Measurements from ENCODE around the gene BPNT1.
A peak's percentile ranks its signal among the peaks of the same experiment; 100 is the strongest.
"Not testable (repeated sequence)": the region's sequence is repeated elsewhere in the genome, so short reads cannot be mapped to it uniquely, and the experiment has no call there.

BPNT1 gene

DNA sequence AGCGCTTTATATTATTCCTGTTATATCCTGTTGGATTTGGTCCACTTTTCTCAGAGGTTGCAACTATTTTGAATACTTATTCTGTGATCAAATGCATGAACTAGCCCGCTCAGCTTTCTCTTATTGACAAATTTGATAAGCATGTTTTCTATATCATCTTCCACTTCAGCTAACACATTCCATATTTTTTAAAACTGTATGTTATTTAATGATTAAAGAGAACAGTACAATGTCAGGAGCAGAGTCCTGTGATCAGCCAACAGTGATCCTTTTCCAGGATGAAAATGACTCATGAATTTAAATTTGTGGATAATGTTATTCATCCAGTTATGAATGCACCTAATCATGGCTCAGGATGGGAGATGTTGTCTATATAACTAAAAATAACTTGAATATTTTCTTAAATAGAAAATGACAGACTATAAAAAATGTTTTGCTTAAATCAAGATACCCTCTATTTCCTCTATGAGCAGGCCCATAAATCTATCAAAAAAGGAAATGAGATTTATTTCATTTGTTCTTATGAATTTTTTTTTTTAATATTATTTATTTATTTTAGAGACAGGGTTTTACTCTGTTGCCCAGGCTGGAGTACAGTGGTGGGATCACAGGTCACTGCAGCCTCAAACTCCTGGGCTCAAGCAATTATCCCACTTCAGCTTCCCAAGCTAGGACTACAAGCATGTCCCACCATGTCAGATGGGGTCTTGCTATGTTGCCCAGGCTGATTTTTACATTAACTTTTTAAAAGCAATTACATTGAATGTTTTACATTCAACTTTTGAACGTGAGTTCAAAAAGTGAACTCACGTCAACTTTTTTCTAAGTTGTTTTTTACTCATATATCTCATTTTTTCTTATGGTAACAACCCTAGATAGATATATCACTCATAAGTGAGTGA lies 12.5 kb downstream of the BPNT1 start:
- no peak for DNase-seq

DNA sequence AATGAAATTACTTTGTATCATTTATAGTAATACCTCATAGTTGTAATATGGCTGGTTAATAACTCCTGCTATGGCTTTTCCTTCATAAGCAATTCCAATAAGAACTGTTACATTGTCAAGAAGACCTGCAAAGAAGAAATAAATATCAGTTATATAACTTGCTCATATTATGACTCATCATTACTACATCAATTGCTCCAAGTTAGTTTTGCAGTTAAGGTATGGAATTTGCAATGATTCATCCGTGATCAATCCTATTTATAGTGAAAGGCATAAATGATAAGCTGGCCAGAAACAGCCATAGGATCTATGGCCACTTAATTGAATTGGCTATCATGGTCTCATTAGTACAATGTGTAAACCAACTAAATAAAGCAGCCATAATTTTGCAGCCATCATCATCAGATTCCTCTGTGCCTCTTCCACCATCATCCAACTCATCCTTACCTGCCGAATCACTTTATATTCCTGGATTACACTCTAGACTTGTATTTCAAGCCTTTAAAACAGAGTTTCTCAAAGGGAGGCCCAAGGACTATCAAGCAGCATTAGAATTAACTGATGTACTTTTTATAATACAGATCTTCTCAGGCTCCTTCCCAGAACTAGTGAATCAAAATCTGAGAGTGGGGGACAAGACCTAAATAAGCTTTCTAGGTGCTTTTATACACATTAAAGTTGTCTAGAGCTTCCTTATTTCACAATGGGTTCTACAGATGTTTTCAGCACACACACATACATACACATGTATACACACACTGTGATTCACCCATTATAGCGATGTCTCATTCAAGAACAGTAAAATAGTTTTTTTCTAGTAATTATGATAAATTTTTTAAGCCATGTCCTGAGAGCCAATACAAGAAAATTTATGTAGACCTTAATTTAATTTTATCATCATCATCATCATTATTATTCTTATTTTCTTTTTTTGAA lies 22.1 kb downstream of the BPNT1 start:
- no peak for DNase-seq

DNA sequence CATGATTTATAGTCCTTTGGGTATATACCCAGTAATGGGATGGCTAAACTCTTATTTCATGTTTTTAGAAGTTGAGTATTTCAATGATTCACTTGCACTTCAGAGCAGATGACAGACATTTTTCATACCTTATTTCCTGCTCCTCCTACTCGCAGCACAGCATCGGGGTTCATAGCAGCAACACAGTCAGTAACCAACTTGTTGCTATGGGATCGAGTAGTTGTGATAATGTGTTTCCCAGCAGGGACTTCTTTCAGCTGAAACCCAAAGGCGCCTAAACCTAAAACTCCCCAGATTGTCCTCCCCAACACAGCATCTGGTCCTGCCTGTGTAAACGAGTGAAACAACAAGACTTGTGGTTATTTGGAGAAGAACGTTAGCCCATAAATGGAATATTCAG lies 27.0 kb downstream of the BPNT1 start:
- no peak for DNase-seq

DNA sequence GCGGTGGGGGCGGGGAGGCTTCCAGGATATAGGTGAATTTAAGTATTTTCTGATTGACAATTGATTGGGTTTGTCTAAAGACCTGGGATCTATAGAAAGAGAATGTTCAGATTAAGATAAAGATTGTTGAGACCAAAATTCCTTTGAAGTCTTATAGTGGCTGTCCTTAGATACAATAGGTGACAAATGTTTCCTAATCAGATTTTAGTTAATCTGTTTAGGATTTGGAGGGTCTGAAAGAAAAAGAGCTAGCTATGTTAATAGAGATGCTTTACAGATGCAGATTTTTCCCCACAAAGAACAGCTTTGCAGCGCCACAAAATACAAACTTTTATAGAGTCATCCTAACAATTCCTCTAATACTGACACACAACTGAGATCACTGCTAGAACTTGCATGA lies 28.7 kb downstream of the BPNT1 start:
- DNase-seq = no peak

DNA sequence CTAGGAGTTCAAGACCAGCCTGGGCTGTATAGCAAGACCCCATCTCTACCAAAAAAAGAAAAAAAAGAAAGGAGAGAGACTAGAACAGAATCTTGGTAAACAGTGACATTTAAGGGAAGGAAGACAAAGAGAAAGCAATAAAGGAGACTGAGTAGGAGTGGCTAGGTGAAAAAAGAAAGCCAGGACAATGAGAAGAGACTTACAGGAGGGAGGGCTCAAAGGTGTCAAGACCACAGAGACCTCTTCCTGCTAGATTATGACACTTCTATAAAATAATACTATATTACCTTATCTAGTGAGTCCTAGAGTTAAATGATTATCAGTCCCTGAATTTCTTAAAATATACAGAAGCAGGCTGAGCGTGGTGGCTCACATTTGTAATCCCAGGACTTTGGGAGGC lies 33.2 kb downstream of the BPNT1 start:
- DNase-seq = no peak

DNA sequence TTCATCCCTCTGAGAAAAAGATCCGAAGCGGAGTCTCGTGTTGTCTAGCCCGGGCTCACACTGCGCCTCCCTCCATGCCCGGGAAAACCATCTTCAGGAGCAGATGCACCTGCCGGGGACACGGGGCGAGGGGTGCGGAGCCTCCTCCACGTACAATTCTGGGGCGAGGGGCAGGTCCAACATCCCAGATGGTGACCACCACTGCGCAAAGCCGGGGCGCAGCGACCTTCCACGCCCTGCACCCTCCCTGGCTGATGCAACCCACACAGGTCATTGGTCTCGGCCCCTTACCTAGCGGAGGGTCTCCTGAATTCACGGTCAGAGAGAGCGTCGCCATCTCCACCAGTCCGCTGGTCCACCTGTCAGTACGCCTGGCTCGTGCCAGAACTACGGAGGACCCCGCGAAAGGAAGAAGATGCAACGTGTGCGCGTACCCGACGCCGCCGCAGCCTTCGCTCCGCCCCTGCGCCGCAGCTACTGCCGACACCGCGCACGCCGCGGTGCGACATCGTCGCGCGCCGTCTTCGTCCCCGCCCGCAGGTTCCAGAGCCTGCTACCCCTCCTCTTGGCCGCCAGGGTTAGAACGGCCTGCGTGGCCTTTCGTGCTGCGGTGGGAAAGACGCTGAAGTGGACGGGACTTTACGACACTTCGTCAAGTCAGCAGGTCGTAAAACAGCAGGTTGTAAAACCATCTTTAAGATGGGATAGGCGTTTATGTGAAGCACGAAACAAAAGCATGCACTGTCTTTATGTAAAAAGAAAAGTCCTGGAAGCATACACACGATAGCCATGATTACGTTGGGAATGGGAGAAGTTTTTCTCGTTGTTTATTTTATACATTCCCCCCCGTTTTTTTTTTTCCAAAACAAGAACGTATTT lies 43.3 kb downstream of the BPNT1 start, which contains the start of gene EPRS1:
Gene EPRS1, minus strand, starts transcription at position 454 of the 879 bp plus-strand sequence. Its CDS starts 117 bp downstream, at position 337.
- DNase-seq = peak; percentile 89

DNA sequence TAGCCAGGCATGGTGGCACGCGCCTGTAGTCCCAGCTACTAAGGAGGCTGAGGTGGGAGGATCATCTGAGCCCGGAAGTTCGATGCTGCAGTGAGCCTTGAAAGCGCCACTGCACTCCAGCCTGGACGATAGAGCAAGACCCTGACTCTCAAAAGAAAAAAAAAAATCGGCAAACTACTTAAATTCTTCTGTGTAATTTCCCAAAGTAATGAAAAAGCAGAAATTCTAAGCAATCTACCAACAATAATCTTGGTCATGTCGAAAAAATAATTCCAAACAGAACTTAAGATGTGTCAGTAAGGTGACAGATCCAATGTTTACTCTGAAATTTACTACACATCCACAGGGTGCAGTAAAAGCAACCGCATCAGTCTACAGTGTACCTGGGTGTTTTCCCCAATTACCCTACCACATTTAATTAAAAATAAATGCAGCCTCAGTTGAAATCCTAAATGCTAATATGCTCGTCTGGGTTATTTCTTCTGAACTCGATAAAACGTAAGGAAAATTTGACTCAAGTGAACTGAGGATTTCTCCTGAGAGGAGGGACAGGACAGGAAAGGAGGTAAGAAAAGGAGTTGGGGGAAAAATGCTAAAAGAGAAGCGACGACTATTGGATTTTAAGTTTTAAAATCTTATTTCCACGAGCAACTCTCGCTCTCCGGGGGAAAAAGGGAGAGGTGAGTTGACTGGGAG lies 44.1 kb downstream of the BPNT1 start:
- DNase-seq = no peak

DNA sequence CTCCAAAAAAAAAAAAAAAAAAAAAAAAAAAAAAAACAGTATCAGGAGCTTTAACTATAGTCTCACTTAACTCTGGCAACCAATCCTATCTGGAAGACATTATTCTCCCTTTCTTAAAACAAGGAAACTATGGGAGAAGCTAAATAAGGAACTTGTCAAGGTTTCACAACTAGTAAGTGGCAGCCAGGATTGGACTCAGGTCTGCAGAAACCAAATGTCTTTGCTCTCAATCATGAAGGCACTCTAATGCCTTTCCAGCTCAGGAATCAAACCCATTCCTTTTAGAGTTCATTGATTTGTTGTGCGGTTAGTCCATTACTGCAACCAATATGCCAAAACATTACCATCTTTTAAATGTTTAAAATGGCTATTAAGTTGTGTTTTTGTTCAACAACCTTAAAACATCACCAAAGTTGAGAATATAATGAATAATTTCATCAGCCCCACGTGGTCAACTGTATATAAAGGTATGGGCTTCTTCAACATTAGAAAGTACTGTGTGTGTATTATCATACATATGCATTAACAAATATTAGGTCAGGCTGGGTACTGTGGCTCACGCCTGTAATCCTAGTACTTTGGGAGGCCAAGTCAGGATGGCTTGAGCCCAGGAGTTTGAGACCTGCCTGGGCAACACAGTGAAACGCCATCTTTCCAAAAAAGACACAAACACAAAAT lies 44.8 kb downstream of the BPNT1 start:
- DNase-seq = no peak

DNA sequence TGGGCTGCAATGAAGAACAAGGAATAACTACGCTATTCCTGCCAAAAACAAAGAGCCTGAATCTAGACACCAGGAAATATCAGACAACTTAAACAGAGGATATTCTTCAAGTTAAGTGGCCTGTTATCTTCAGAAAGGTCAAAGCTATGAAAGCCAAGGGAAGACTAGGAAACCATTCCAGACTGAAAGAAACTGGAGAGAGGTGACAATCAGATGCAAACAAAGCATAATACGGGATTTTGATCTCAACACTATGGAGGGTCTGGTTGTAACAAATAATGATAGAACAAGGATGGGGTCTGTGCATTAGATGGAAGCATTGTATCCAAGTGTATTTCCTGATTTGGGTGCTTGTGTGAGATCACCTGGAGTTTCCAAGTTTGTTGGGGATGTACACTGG lies 45.9 kb downstream of the BPNT1 start:
- DNase-seq = no peak

DNA sequence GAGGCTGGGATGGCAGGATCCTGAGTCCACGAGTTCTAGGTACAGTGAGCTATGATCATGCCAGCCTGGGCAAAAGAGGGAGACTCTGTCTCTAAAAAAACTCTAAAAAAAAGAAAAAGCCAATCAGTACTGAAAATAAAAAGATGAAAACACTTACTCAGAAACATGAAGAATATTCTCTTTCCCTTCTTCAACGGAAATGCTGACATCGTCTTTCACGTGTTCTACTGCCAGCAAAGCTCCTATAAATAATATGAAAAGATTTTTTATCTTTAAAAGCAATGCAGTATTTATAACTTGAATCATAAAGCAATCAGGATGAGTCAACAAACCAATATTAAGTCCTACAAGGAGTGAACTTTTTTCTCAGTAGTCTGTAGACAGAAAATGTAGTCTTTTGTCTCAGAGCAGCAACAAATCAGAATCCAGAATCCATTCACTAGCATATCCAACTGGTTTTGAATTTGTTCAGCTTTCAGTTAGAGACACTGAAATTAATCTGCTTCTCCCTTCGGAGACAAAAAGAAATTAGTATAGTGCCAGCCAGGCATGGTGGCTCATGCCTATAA lies 49.5 kb downstream of the BPNT1 start:
- DNase-seq = no peak

DNA sequence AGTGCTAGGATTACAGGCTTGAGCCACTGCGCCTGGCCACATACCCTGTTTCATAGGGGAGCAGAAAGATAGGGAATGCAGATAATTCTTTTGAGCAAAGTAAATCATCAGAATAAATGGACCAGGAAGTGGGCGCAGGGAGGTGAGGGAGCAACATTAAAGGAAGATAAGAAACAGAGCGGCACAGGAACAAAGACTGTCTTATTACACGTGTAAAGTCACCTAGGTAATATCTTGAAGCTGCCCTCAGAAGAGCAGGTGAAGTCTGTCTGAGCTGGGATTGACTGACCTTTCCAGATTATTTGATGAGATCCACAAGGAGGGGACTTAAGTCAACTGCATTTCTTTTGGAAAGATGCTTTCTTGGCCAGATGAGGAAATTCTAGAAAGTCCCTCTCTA lies 50.9 kb downstream of the BPNT1 start:
- no peak for DNase-seq

DNA sequence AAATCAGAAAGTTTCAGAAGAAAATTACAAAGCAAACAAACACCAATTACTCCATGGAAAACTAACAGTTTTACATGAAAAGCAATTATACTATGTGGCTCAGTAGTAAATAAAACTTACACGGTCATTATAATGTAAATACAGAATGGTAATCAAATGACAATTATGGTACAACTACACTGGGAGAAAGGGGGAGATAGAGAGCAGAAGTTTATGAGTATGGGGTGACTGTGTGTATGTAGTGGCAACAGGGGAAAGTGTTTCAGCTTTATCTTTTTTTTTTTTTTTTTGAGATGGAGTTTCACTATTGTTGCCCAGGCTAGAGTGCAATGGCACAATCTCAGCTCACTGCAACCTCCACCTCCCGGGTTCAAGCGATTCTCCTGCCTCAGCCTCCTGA lies 51.8 kb downstream of the BPNT1 start:
- not testable (repeated sequence) for DNase-seq

DNA sequence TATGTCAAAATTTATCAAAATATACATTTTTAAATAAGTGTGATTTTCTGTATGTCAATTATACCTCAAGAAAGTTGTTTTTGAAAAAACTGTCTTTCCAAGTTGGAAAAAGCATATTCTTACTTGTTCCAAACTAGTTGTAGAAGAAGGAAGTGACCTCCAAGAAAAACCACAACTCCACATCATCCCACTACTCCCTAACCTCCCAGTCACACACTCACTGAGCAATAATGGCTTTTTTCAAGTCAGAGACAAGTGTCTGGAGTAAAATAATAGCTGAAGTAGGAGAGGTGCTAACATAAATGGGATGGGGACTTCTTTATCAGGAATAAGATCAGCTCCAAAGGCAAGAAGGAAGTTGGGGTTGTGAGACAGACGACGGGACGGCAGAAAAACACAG lies 56.7 kb downstream of the BPNT1 start:
- DNase-seq = no peak

DNA sequence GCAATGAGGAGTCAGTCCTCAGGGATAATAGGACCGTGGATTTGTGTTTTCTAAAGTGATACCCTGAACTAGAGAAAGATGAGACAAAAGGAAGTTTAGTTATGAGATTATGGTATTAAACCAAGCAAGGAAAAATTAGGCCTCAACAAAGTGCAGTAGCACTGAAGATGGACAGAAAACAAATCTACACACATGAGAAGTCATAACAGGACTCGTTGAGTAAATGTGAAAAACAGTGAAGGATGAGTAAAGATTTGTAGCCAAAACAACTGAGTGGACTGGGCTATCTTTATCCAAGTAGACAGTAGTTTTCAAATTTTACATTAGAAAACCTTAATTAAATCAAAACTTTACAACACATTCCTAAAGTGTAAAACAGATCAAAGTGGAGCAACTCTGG lies 58.3 kb downstream of the BPNT1 start:
- no peak for DNase-seq

DNA sequence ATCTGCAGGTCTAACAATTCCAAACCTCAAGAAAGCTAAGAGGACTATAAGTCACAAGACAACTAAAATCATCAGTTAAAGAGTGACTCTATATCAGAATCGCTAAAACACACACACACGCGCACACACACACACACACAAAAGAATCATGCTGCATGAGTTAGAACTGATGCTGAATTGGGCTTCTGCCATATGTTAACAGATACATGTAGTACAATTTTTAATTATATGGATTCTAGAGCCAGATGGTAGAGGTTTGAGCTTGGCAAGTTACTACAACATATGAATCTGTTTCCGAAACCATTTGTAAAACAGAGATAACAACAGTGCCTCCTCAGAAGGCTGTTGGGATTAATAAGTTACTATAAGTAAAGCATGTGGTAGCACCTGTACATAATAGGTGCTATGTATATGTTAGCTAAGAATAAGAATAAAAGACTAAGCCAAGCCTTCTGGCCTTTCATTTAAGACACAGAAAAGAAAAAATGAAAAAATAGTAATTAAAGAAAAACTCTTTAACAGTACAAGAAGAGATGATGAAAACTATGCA lies 61.2 kb downstream of the BPNT1 start:
- DNase-seq = no peak

DNA sequence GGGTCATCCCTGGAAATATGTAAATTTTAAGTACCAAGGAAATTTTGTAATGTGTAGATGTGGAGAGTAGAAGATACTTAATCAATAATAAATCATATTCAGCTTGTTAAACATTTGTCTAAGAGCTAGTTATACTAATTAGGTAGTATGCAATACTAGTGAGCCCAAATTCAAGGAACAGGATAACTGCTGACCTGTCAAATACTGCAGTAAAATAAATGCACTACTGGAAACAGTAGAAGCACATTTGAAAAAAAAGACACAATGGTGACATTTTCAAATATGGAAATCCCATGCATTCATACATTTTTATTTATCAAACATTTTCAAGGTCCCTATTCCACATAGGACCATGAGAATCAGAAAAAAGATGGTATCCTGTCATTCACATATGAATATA lies 70.5 kb downstream of the BPNT1 start:
- no peak for DNase-seq

DNA sequence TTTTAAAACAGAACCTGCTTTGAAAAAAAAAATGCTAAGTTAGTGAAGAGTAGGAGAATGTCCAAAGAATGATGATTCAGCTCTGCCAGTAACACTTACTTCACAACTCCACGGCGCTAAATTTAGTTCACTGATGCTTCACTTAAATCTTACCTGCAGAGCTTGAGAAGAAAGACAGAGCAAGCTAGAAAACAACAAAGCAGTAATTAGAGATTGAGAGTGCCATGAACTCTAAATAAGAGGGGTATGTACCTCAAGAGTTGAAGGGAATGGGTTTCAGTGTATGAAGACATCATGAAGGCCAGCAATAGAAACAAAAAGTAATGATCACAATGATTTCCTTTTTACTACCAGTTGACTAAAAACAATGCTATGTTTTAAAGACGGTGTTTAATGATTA lies 76.1 kb downstream of the BPNT1 start:
- DNase-seq = peak; percentile 1

DNA sequence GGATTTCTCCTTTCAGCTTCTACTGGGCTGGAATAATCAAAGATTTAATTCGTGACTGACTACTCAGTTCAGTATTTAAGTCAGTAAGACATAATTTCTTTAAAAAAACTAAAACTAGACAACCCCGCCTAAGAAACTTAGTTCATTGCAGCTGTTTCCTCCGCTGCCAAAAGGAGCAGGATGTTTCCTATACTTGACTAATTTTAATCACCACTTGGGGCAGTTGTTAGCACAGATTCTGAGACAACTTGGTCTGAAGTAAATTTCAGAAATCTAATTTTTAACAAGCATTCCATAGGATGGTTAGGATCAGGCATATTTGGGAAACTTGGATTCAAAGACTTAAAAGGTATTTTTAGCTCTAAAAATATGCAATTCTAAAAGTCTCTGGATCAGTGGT lies 77.3 kb downstream of the BPNT1 start:
- no peak for DNase-seq

DNA sequence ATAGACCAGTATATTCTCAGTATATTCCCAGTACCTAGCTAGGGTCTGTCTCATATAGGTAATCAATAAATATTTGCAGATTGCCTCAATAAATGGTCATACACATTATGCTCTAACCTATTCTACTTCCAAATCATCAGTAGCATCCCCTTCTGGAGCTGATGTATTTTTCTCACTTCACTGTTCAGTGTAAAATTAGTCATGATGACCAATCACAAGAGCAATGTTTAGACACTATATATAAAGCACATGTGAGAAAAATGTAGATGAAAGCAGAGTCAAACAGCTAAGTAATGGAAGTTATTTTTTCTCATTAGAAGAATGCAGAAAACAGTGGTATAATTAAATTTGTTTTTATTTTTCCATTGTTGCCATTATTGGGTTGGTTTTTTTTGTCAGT lies 78.0 kb downstream of the BPNT1 start:
- DNase-seq = no peak

Data from NK-92 treated with Interleukin-12 subunit alpha and Interleukin-12 subunit beta, amount 100 ng/mL, for 24 hours (cell line).